SU-DHL-6 (cell line): ENCODE measurements around the gene SYTL3.

Experiments used
- H2AFZ ChIP-seq: fragments of 200-600 bp; sonication (generic); 2 replicates; pipeline ENCODE4 v1.6.1; 2014; ENCODE audit warnings: low read depth, mild to moderate bottlenecking, moderate library complexity, mixed read lengths, antibody characterized with exemption, low read length; ENCODE audit not compliant: severe bottlenecking
- H3F3A ChIP-seq: fragments of 200-600 bp; shearing (Covaris generic); 2 replicates; pipeline ENCODE4 v1.6.0; 2016; ENCODE audit warnings: antibody characterized with exemption, mild to moderate bottlenecking; ENCODE audit not compliant: insufficient read depth
- H3K27ac ChIP-seq: fragments of 200-600 bp; sonication (generic); 2 replicates; pipeline ENCODE4 v1.5.1; 2016; ENCODE audit warnings: low read depth, mild to moderate bottlenecking, low read length, moderate library complexity, mixed read lengths
- H3K27me3 ChIP-seq: fragments of 200-600 bp; sonication (generic), shearing (Covaris generic); 2 replicates; pipeline ENCODE4 v1.6.0; 2014; ENCODE audit warnings: mild to moderate bottlenecking, low read length
- H3K36me3 ChIP-seq: fragments of 200-600 bp; sonication (generic); 2 replicates; pipeline ENCODE4 v1.6.1; 2014; ENCODE audit warnings: mild to moderate bottlenecking, low read length, mixed read lengths
- H3K4me2 ChIP-seq: fragments of 300-600, 200-600 bp; shearing (Covaris generic), sonication (generic); 2 replicates; pipeline ENCODE4 v1.6.0; 2014; ENCODE audit warnings: low read length, low read depth, mild to moderate bottlenecking; ENCODE audit not compliant: poor library complexity, severe bottlenecking
- H3K4me3 ChIP-seq: fragments of 200-600 bp; sonication (generic); 2 replicates; pipeline ENCODE4 v1.5.1; 2014; ENCODE audit warnings: antibody characterized with exemption, low read length, mild to moderate bottlenecking, mixed read lengths; ENCODE audit not compliant: insufficient read depth, poor library complexity, severe bottlenecking
- H3K79me2 ChIP-seq: fragments of 200-600 bp; sonication (generic); 2 replicates; pipeline ENCODE4 v1.6.1; 2014; ENCODE audit warnings: mild to moderate bottlenecking, low read length, moderate library complexity; ENCODE audit not compliant: insufficient read depth
- H3K9ac ChIP-seq: fragments of 200-600 bp; sonication (generic); 2 replicates; pipeline ENCODE4 v1.7.0; 2014; ENCODE audit warnings: mild to moderate bottlenecking, low read length
- H3K9me2 ChIP-seq: fragments of 200-600 bp; sonication (generic); replicated peaks from 2 replicates; pipeline ENCODE4 v1.6.1; 2014; ENCODE audit warnings: low read length; ENCODE audit not compliant: insufficient read depth
- H3K9me3 ChIP-seq: fragments of 200-600 bp; sonication (generic); 2 replicates; pipeline ENCODE4 v1.6.1; 2014; ENCODE audit warnings: low read length, mixed read lengths; ENCODE audit not compliant: insufficient read depth
- H4K20me1 ChIP-seq: fragments of 200-600 bp; sonication (generic); 2 replicates; pipeline ENCODE4 v1.6.1; 2014; ENCODE audit warnings: low read depth, mild to moderate bottlenecking, antibody characterized with exemption, low read length, moderate library complexity, mixed read lengths
- CTCF ChIP-seq: fragments of 200-600 bp; sonication (generic); IDR thresholded peaks from one replicate; pipeline ENCODE4 v1.5.1; 2017; ENCODE audit warnings: antibody characterized with exemption, mild to moderate bottlenecking, low read length, moderate library complexity; ENCODE audit not compliant: insufficient read depth, poor library complexity, severe bottlenecking
- EZH2phosphoT487 ChIP-seq: fragments of 200-600 bp; sonication (generic), shearing (Covaris generic); conservative IDR thresholded peaks from 2 replicates; pipeline ENCODE4 v1.6.1; 2018; ENCODE audit warnings: mild to moderate bottlenecking, antibody characterized with exemption, low read length, moderate library complexity, mixed read lengths

The SYTL3 gene

GRCh38 chr6:158737082-158737709 lies 87.3 kb downstream of the SYTL3 start:
- no peaks in the 10 kb centered on the region for H3F3A ChIP-seq
- peaks cover 14% of the 10 kb centered on the region for H3K9me3 ChIP-seq
- no peak overlapping the region for H3K9ac ChIP-seq
- no peak overlapping the region for H3K4me3 ChIP-seq
- TF ChIP-seq CTCF: no peak
- no peak for TF ChIP-seq EZH2phosphoT487
- H4K20me1 ChIP-seq: no peaks in the 10 kb centered on the region
- H3K9me2 ChIP-seq: no peaks in the 10 kb centered on the region
- no peak overlapping the region for H3K4me2 ChIP-seq
- H2AFZ ChIP-seq: no peak overlapping the region
- H3K79me2 ChIP-seq: no peaks in the 10 kb centered on the region
- no peaks in the 10 kb centered on the region for H3K36me3 ChIP-seq
- H3K27ac ChIP-seq: no peak overlapping the region
- no peaks in the 10 kb centered on the region for H3K27me3 ChIP-seq

GRCh38 chr6:158737710-158738615 lies 88.1 kb downstream of the SYTL3 start:
- no peak overlapping the region for H2AFZ ChIP-seq

GRCh38 chr6:158739673-158740072 lies 89.8 kb downstream of the SYTL3 start:
- Histone ChIP-seq H2AFZ (no peak overlapping the region), H3K79me2 (no peaks in the 10 kb centered on the region), H4K20me1 (no peaks in the 10 kb centered on the region), H3K36me3 (no peaks in the 10 kb centered on the region), H3K9ac (no peak overlapping the region), H3K4me3 (no peak overlapping the region), H3K4me2 (no peak overlapping the region), H3K9me3 (peaks cover 8% of the 10 kb centered on the region), H3K27me3 (no peaks in the 10 kb centered on the region), H3F3A (no peaks in the 10 kb centered on the region), H3K9me2 (no peaks in the 10 kb centered on the region), H3K27ac (no peak overlapping the region)
- TF ChIP-seq EZH2phosphoT487: no peak

More at GRCh38 chr6:158737710-158738615, 88.1 kb downstream of the SYTL3 start:
- no peak overlapping the region for H3K9ac ChIP-seq
- H3K9me2 ChIP-seq: no peaks in the 10 kb centered on the region
- H3K9me3 ChIP-seq: peaks cover 14% of the 10 kb centered on the region
- H3K36me3 ChIP-seq: no peaks in the 10 kb centered on the region
- no peaks in the 10 kb centered on the region for H3K27me3 ChIP-seq
- no peaks in the 10 kb centered on the region for H3K79me2 ChIP-seq
- H4K20me1 ChIP-seq: no peaks in the 10 kb centered on the region
- H3K27ac ChIP-seq: no peak overlapping the region
- H3F3A ChIP-seq: no peaks in the 10 kb centered on the region
- H3K4me3 ChIP-seq: no peak overlapping the region
- TF ChIP-seq EZH2phosphoT487 (no peak), CTCF (no peak)
- H3K4me2 ChIP-seq: no peak overlapping the region

GRCh38 chr6:158743033-158743651 lies 93.3 kb downstream of the SYTL3 start:
- Histone ChIP-seq H3K27me3 (no peaks in the 10 kb centered on the region), H2AFZ (no peak overlapping the region), H3K9me3 (peaks cover 7% of the 10 kb centered on the region), H3K9me2 (no peaks in the 10 kb centered on the region), H3K36me3 (no peaks in the 10 kb centered on the region), H3K27ac (no peak overlapping the region), H3K4me3 (no peak overlapping the region), H3K4me2 (no peak overlapping the region), H3F3A (no peaks in the 10 kb centered on the region), H3K79me2 (no peaks in the 10 kb centered on the region), H3K9ac (no peak overlapping the region), H4K20me1 (no peaks in the 10 kb centered on the region)
- TF ChIP-seq EZH2phosphoT487 (no peak), CTCF (no peak)
